Neural cell (in vitro differentiated cells): Measurements from ENCODE around the gene ITPK1.

Experiments used
- EP300 ChIP-seq: fragments of 450-650 bp; conservative IDR thresholded peaks from 2 replicates; pipeline ENCODE4 v1.6.1; 2014; ENCODE audit warnings: antibody characterized with exemption, mild to moderate bottlenecking, moderate library complexity; ENCODE audit not compliant: poor library complexity, severe bottlenecking
- POLR2AphosphoS5 ChIP-seq: IDR thresholded peaks from 2 replicates; pipeline ENCODE4 v1.6.1; 2012

- no peak for TF ChIP-seq POLR2AphosphoS5
- no peak for TF ChIP-seq EP300
Measured at GRCh38 chr14:92897922-92898565, 217.7 kb downstream of the ITPK1 start.
